Progenitor cell of endocrine pancreas (in vitro differentiated cells): Measurements from ENCODE around the gene ANGPTL4. TPM values are rescaled to one million over a fixed set of nuclear protein-coding genes. Genes with fewer than 3 reads are reported as not detected.

ENCODE experiments used
- DNase-seq: peaks from one replicate; pipeline ENCODE4 v3.0.0; 2021; ENCODE audit warnings: low spot score; ENCODE audit not compliant: unreplicated experiment
- H3K27ac Mint-ChIP-seq: 2 replicates; pipeline ENCODE4 v1.8.0; 2021; ENCODE audit warnings: mild to moderate bottlenecking, moderate library complexity, mixed read lengths
- H3K27me3 Mint-ChIP-seq: 2 replicates; pipeline ENCODE4 v1.8.0; 2021; ENCODE audit warnings: mixed read lengths
- H3K36me3 Mint-ChIP-seq: 2 replicates; pipeline ENCODE4 v1.8.0; 2022; ENCODE audit warnings: mixed read lengths; ENCODE audit not compliant: insufficient read depth
- H3K4me1 Mint-ChIP-seq: 2 replicates; pipeline ENCODE4 v1.8.0; 2021; ENCODE audit warnings: low read depth, mixed read lengths
- H3K4me3 Mint-ChIP-seq: 2 replicates; pipeline ENCODE4 v1.8.0; 2021; ENCODE audit warnings: low read depth, mild to moderate bottlenecking, moderate library complexity, mixed read lengths
- H3K9me3 Mint-ChIP-seq: 2 replicates; pipeline ENCODE4 v1.8.0; 2021; ENCODE audit warnings: low read depth, mixed read lengths
- total RNA-seq: library from RNA; stranded (reverse); gene quantifications from 2 replicates; pipeline ENCODE4 v1.2.1, GENCODE V29; 2021
- TF ChIP-seq, protein P1 (sequence below): fragments of 200-600 bp; sonication (generic); IDR thresholded peaks from one replicate; pipeline ENCODE4 v1.5.0; 2021; ENCODE audit warnings: antibody characterized with exemption, mild to moderate bottlenecking; ENCODE audit not compliant: unreplicated experiment

Gene ANGPTL4
- total RNA-seq, 1 donor from 2014 or later, result 0.77 TPM

DNA sequence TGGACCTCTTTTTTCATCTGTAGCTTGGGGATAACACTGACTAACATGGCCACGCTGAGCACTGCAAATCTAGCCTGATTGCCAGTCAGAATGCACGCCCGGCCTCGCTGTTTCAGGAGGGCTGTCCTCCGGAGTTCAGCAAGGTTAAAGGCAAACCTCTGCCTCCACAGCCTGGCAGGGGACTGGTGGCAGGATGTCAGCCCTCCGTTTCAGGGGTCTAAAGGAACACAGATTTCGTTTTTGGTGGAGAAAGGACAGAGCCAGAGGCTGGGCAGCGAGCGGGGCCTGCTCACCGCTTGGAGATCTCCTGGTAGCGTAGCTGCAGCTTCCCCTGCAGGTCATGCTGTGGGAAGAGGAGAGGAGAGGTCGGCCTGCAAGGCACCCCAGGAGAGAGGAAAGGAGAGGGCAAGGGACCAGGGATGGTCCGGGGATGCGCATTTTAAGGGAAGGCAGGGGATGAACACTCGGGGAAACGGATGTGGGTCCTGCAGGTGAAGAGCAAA lies 43.3 kb upstream of the ANGPTL4 start:
- TF ChIP-seq, protein P1, sequence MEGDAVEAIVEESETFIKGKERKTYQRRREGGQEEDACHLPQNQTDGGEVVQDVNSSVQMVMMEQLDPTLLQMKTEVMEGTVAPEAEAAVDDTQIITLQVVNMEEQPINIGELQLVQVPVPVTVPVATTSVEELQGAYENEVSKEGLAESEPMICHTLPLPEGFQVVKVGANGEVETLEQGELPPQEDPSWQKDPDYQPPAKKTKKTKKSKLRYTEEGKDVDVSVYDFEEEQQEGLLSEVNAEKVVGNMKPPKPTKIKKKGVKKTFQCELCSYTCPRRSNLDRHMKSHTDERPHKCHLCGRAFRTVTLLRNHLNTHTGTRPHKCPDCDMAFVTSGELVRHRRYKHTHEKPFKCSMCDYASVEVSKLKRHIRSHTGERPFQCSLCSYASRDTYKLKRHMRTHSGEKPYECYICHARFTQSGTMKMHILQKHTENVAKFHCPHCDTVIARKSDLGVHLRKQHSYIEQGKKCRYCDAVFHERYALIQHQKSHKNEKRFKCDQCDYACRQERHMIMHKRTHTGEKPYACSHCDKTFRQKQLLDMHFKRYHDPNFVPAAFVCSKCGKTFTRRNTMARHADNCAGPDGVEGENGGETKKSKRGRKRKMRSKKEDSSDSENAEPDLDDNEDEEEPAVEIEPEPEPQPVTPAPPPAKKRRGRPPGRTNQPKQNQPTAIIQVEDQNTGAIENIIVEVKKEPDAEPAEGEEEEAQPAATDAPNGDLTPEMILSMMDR, result no peak
- peaks cover 6% of the 10 kb centered on the region for H3K36me3 Mint-ChIP-seq
- H3K27me3 Mint-ChIP-seq, result no peaks in the 10 kb centered on the region
- no peaks in the 10 kb centered on the region for H3K9me3 Mint-ChIP-seq
- no peak for DNase-seq
- peak overlapping the region; percentile 98 for H3K27ac Mint-ChIP-seq
- peak overlapping the region; percentile 99 for H3K4me3 Mint-ChIP-seq
- H3K4me1 Mint-ChIP-seq, result peaks cover 17% of the 10 kb centered on the region

DNA sequence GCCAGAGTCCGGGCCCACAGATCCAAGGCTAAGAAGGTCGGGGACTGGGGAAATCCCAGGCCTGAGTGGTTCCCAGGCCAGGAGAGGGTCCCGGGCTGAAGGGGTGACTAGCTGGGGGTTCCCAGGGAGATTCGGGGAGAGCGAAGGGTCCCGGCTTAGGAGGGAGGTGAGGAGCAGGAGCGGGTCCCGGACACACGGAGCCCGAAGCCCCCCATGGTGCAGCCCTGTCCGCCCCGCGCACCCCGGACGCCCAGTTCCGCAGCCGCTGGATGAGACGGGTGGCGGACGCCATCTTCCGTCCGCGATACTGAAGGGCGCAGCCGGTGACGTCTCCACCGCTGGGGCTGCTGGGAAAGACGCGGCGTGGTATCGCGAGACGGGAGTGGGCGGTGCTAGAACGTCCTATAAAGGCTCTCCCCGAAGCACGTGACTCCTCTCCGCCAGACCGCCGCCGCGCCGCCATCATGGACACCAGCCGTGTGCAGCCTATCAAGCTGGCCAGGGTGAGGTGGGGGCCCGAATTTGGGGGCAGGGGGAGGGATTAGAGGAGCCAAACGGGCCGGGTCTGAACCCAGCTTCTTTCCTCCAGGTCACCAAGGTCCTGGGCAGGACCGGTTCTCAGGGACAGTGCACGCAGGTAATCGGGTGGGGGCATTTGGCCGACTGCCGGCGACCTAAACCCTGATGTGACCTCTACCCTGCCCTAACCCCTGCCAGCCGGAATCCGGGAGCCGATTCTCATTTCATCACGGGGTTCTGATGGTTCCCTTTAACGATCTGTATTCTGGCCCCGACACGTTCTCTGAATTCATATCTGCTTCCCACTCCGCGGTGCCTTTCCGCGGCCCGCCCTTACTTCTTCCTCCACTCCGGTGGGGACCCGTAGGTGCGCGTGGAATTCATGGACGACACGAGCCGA lies 42.6 kb upstream of the ANGPTL4 start, which contains the start of the genes NDUFA7 and RPS28:
NDUFA7 (minus strand) TSS at position 309 of the 919 bp plus-strand sequence; CDS start at position 292, 17 bp downstream.
RPS28 (plus strand) TSS at position 430 of the 919 bp plus-strand sequence; CDS start at position 465, 35 bp downstream.
- H3K27me3 Mint-ChIP-seq, result no peaks in the 10 kb centered on the region
- H3K9me3 Mint-ChIP-seq, result no peaks in the 10 kb centered on the region
- peak within 1 kb of the TSS; percentile 99 for H3K4me3 Mint-ChIP-seq
- peak within 1 kb of the TSS; percentile 98 for H3K27ac Mint-ChIP-seq
- H3K36me3 Mint-ChIP-seq, result peaks cover 5% of the 10 kb centered on the region
- peak; percentile 95 for DNase-seq
- TF ChIP-seq, protein P1, result no peak
- H3K4me1 Mint-ChIP-seq, result peaks cover 17% of the 10 kb centered on the region

- Mint-ChIP-seq H3K27me3 (peaks cover 5% of the 10 kb centered on the region), H3K9me3 (peaks cover 4% of the 10 kb centered on the region), H3K27ac (peak overlapping the region; percentile 98), H3K4me3 (peak overlapping the region; percentile 99), H3K36me3 (peaks cover 6% of the 10 kb centered on the region), H3K4me1 (peaks cover 17% of the 10 kb centered on the region)
- TF ChIP-seq, protein P1, result no peak
- DNase-seq, result no peak
Observed at GRCh38 chr19:8321986-8322637, 41.8 kb upstream of the ANGPTL4 start.

GRCh38 chr19:8322638-8322997 lies 41.3 kb upstream of the ANGPTL4 start:
- TF ChIP-seq, protein P1, result no peak
- no peak for DNase-seq
- Mint-ChIP-seq H3K27ac (peak overlapping the region; percentile 98), H3K27me3 (peaks cover 6% of the 10 kb centered on the region), H3K4me1 (peaks cover 17% of the 10 kb centered on the region), H3K36me3 (peaks cover 6% of the 10 kb centered on the region), H3K9me3 (peaks cover 4% of the 10 kb centered on the region), H3K4me3 (peak overlapping the region; percentile 99)

DNA sequence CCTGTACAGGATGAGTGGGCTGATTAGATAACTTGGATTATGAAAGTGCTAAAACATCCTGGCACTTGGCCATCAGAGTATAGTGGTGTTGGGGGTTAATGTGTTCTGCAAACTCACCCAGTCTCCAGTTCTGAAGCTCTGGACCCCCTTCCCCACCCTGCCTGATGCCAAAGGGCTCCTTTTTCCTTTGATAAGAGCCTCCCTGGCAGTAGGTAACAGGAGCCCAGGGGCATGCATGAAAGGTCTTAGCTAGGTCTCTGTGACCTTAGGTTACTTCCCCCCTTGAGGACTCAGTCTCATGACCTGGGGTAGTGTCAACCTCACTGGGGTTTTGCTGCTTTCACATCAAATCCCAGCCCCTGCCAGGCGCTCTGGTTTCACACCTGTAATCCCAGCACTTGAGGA lies 40.2 kb upstream of the ANGPTL4 start:
- Mint-ChIP-seq H3K27me3 (peaks cover 16% of the 10 kb centered on the region), H3K27ac (no peak overlapping the region), H3K9me3 (peaks cover 4% of the 10 kb centered on the region), H3K4me3 (no peak overlapping the region), H3K36me3 (peaks cover 6% of the 10 kb centered on the region), H3K4me1 (peaks cover 17% of the 10 kb centered on the region)
- DNase-seq, result no peak
- TF ChIP-seq, protein P1, result no peak
